DMS153 treated with DMSO at 0.1 percent for 48 hours (cell line): ENCODE results near the gene TMEM263.
"Not testable (repeated sequence)": the region's sequence is repeated elsewhere in the genome, so short reads cannot be mapped to it uniquely, and the experiment has no call there.

Experiments
- DNase-seq: peaks from one replicate; lab custom pipeline; 2025; ENCODE audit not compliant: unreplicated experiment; lab: John Stamatoyannopoulos, UW

TMEM263 gene

GRCh38 chr12:106955377-106956047 lies at the start of gene TMEM263:
Gene TMEM263, plus strand, starts transcription at chr12:106955907. Its CDS starts 11,210 bp downstream, at chr12:106967117.
- peak; percentile 90 for DNase-seq

GRCh38 chr12:106906715-106907114 lies 49.0 kb upstream of the TMEM263 start:
- DNase-seq, result no peak

GRCh38 chr12:106907411-106907810 lies 48.3 kb upstream of the TMEM263 start:
- no peak for DNase-seq

GRCh38 chr12:106907846-106908245 lies 47.9 kb upstream of the TMEM263 start:
- DNase-seq, result no peak

- DNase-seq, result no peak
Observed at GRCh38 chr12:106908561-106908960, 47.1 kb upstream of the TMEM263 start.

- DNase-seq, result no peak
Observed at GRCh38 chr12:106910202-106910601, 45.5 kb upstream of the TMEM263 start.

GRCh38 chr12:106911581-106911980 lies 44.1 kb upstream of the TMEM263 start:
- DNase-seq, result no peak

- DNase-seq, result no peak
Observed at GRCh38 chr12:106913456-106913855, 42.3 kb upstream of the TMEM263 start.

- DNase-seq, result no peak
Observed at GRCh38 chr12:106914796-106915634, 40.7 kb upstream of the TMEM263 start.

GRCh38 chr12:106915635-106916026 lies 40.1 kb upstream of the TMEM263 start:
- DNase-seq, result no peak

- no peak for DNase-seq
Observed at GRCh38 chr12:106917503-106917902, 38.2 kb upstream of the TMEM263 start.

- peak; percentile 42 for DNase-seq
Observed at GRCh38 chr12:106918746-106919145, 37.0 kb upstream of the TMEM263 start.

- peak; percentile 16 for DNase-seq
Observed at GRCh38 chr12:106919910-106920544, 35.7 kb upstream of the TMEM263 start.

- not testable (repeated sequence) for DNase-seq
Observed at GRCh38 chr12:106921976-106922375, 33.7 kb upstream of the TMEM263 start.

GRCh38 chr12:106923594-106923993 lies 32.1 kb upstream of the TMEM263 start:
- not testable (repeated sequence) for DNase-seq

GRCh38 chr12:106924268-106924861 lies 31.3 kb upstream of the TMEM263 start:
- DNase-seq, result no peak

GRCh38 chr12:106926657-106927056 lies 29.1 kb upstream of the TMEM263 start:
- no peak for DNase-seq

GRCh38 chr12:106934277-106934676 lies 21.4 kb upstream of the TMEM263 start:
- no peak for DNase-seq

- no peak for DNase-seq
Observed at GRCh38 chr12:106941481-106942156, 14.1 kb upstream of the TMEM263 start.

- no peak for DNase-seq
Observed at GRCh38 chr12:106942775-106943174, 12.9 kb upstream of the TMEM263 start.
